T47D (cell line): ENCODE data around the gene CD209.
A peak's percentile ranks its signal among the peaks of the same experiment; 100 is the strongest.
"Not testable (repeated sequence)": the region's sequence is repeated elsewhere in the genome, so short reads cannot be mapped to it uniquely, and the experiment has no call there.

Experiments used
- DNase-seq, 2 experiments: peaks; one replicate each; pipeline versions ENCODE4 v3.0.0 to v3.0.0-alpha.2; 2011 to 2012; ENCODE audit warnings: low read depth in 1 of 2, low spot score in 1 of 2
- JUND ChIP-seq: IDR thresholded peaks from 2 replicates; pipeline ENCODE4 v1.6.1; 2012; ENCODE audit warnings: low read depth
- in situ Hi-C: cut with HindIII; loops from 2 replicates; pipeline ENCODE4 v1.10.0; 2016; ENCODE audit warnings: low sequenced_read_pairs, low pct_unique_long_range_greater_than_20kb

Gene CD209

GRCh38 chr19:7763696-7764095 is 16.4 kb upstream of the CD209 start:
- TF ChIP-seq JUND: no peak
- in situ Hi-C loops: no loop called here
- no peak for DNase-seq

DNA sequence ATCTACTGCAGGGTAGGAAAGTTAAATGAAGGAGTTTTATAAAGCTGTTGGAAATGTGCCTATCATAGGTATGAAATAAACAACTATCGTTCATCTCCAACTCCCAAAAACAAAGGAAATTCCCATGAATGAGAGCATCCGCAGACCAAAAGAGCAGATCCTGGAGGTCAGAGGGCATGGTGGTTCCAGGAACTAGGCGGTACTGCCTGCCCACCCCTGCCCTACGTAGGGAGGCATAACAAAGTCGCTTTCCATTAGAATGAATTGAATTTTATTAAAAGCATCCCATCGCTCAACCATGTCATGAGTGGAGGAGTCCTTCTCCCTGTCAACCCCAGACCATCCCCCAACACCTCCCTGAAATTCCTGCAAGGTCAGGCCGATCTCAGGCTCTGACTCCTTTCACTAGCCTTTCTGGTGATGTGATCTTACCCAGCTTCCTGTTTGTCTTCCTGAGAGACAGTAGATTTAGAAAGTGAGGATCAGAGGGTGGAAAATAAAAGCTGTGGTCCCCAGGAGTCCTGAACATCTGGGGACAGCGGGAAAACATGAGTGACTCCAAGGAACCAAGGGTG is 15.5 kb upstream of the CD209 start, which contains the start of gene CLEC4M:
Gene CLEC4M (plus strand): TSS at position 525 of the 575 bp plus-strand sequence. CDS start 24 bp downstream, at position 549.
- in situ Hi-C loops: no loop called here
- DNase-seq: no peak
- TF ChIP-seq JUND: no peak

- no peak for DNase-seq
- no peak for TF ChIP-seq JUND
- in situ Hi-C loops: no loop called here
Measured at GRCh38 chr19:7759156-7759555, 11.8 kb upstream of the CD209 start.

GRCh38 chr19:7757358-7757757 is 10.0 kb upstream of the CD209 start:
- in situ Hi-C loops: no loop called here
- no peak for TF ChIP-seq JUND
- no peak for DNase-seq

DNA sequence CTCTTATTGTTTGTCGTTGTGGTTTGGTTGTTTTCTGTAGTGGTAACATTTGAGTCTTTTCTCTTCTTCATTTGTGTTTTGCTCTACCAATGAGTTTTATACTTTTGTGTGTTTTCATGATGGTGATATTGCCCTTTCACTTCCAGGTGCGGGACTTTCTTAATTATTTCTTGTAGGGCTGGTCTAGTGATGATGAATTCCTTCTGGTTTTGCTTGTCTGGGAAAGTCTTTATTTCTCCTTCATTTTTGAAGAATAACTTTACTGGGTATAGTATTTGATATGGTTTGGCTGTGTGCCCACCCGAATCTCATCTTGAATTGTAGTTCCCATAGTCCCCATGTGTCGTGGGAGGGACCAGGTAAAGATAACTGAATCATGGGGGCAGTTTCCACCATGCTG is 8.9 kb upstream of the CD209 start:
- TF ChIP-seq JUND: no peak
- in situ Hi-C loops: no loop called here
- DNase-seq: no peak

- DNase-seq: no peak
- no peak for TF ChIP-seq JUND
- in situ Hi-C loops: no loop called here
Measured at GRCh38 chr19:7751157-7751783, 3.9 kb upstream of the CD209 start.

GRCh38 chr19:7748756-7749155 is 1.4 kb upstream of the CD209 start:
- peak; percentile 43 to 89 for DNase-seq
- in situ Hi-C loops: no loop called here
- no peak for TF ChIP-seq JUND

DNA sequence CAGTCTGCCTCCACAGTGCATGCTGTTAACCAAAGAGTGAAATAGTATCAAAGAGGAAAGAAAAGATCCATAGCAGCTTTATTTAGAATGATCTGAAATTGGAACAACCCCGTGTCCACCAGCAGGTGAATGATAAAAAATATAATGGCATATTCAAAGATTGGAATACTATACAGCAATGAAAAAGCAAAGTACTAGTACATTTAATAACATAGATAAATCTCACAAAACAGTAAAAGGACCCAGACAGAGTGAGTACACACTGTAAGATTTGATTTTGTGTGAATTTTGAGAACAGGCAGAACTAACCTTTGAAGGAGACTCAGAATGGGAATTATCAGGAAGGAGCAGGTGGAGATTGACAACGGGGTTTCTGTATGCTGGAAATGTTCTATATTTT is 837 bp upstream of the CD209 start:
- DNase-seq: no peak
- TF ChIP-seq JUND: no peak
- in situ Hi-C loops: no loop called here

DNA sequence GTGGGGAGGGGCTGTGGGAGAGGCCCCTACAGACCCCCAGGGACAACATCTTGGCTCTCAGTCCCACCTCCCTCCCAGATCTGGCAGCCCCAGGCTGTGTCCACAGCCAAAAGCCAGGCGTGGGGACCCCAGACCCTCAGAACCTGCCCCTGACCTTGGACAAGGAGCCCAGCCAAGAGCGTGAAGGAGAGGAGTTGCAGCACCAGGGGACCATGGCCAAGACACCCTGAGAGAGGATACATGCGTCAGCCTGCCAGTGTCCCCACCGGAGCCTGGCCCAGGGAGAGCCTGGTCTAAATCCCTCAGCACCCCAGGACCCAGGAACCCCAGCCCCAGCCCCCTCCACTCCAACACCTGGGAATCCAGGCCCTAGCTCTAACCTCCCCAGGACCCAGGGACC is 1.0 kb downstream of the CD209 start:
- DNase-seq, in situ Hi-C loops: not testable (repeated sequence)

DNA sequence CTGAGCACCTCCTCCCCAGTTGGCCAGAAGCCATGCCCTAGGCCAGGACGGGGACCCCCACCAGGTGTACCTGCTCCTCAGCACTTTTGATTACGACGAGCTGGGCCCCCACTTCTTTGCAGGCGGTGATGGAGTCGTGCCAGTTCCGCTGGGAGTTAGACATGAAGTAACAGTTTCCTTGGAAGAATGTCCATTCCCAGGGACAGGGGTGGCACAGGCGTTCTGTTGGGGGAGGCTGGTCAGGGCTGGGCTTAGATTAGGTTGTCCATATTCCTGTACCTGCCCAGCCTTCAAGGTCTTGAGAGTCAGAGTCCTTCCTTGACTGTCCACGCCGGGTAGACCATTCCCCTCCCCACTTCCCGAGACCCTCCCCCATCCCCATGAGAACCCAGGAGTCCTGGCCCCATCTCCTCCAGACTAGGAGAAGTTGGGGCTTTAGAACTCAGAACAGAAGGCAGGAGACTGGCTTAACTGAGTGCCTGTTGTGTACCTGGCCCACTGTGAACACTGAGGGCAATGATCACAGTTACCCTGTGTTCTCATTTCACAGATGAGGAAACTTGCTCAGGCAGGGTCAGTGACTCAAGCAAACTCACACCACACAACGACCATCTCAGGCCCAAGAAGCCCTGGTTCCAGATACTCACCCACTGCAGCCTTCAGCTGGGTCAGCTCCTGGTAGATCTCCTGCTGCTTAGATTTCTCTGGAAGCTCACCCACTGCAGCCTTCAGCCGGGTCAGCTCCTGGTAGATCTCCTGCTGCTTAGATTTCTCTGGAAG is 2.3 kb downstream of the CD209 start:
- DNase-seq: no peak
- TF ChIP-seq JUND: no peak
- in situ Hi-C loops: no loop called here

DNA sequence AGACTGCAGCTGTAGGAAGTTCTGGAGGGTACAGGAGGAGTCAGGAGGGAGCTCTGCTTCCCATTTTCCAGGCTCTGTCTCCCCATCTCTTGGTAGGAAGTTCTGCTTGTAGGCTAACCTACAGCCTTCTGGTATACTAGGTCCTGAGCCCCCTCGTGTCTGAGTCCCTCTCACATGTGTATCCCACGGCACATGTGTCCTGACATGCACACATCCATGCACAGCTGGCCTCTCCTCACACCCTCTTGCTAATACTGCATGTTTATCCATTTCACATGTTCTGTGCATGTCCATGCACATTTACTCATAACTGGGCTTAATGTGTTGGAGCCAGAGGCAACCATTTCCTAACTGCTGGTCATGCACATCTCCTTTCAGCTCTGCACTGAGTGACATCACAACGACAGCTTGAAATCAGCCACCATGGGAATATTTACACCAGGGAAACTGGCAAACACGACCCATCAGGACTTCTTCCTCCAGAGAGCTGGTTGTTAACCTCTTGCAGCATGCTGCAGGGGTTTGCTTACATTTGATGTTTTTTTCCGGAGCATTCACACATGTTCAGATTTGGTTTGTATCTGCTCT is 3.0 kb downstream of the CD209 start:
- no peak for TF ChIP-seq JUND
- in situ Hi-C loops: no loop called here
- no peak for DNase-seq

GRCh38 chr19:7743425-7743841 is 3.9 kb downstream of the CD209 start:
- in situ Hi-C loops: no loop called here
- TF ChIP-seq JUND: no peak
- no peak for DNase-seq

DNA sequence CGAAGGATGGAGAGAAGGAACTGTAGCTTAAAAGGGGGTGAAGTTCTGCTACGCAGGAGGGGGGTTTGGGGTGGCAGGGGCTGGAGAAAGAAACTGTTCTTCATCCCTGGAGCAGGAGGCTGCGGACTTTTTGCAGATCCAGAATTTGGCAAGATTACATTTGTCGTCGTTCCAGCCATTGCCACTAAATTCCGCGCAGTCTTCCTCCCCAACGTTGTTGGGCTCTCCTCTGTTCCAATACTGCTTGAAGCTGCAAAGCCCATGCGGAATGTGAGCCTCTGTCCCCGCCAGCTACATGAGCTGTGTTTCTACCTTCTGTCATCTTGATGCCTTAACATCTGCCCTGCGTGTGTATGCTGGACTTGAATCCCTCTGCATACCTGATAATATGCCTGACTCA is 4.3 kb downstream of the CD209 start:
- TF ChIP-seq JUND: no peak
- no peak for DNase-seq
- in situ Hi-C loops: no loop called here
